Lower lobe of right lung (tissue), 2 donors: ENCODE measurements around the gene PGS1. TPM values are rescaled to one million over a fixed set of nuclear protein-coding genes. Genes with fewer than 3 reads are reported as not detected.
A peak's percentile ranks its signal among the peaks of the same experiment; 100 is the strongest.

Experiments
- ATAC-seq, 2 donors: fragments of 200-7000 bp; cut with Tn5 transposase; one replicate each; pipeline ENCODE4 v1.9.1; 2020 to 2022; ENCODE audit warnings: mild to moderate bottlenecking in 2 of 2, moderate library complexity in 2 of 2
- DNase-seq: peaks from one replicate; pipeline ENCODE4 v3.0.0-alpha.2; 2020
- H3K27ac ChIP-seq: fragments of 200-600 bp; one replicate; pipeline ENCODE4 v1.8.0; 2022
- H3K27me3 ChIP-seq: fragments of 200-600 bp; one replicate; pipeline ENCODE4 v1.8.0; 2022; ENCODE audit warnings: low read depth
- H3K36me3 ChIP-seq: fragments of 200-600 bp; one replicate; pipeline ENCODE4 v1.8.0; 2022; ENCODE audit warnings: mild to moderate bottlenecking
- H3K4me1 ChIP-seq: fragments of 200-600 bp; one replicate; pipeline ENCODE4 v1.8.0; 2022
- H3K4me3 ChIP-seq: fragments of 200-600 bp; one replicate; pipeline ENCODE4 v1.8.0; 2022; ENCODE audit warnings: mild to moderate bottlenecking
- H3K9me3 ChIP-seq: fragments of 200-600 bp; one replicate; pipeline ENCODE4 v1.8.0; 2022
- intact Hi-C: fragments of 100-400 bp; cut with DNase I; formaldehyde crosslinking; loops from one replicate; pipeline ENCODE4 v1.11.0; 2022
- total RNA-seq: library from RNA; stranded (reverse); fragmentation: NEBNext Ultra II Directional; extraction: Animal tissue kit (Norgen Biotek cat#: 25700); gene quantifications from one replicate; pipeline ENCODE4 v1.2.1, GENCODE V29; 2021
- TF ChIP-seq, protein P1 (sequence below): fragments of 200-600 bp; IDR thresholded peaks from one replicate; pipeline ENCODE4 v1.8.0; 2022; ENCODE audit warnings: antibody characterized with exemption, mild to moderate bottlenecking
- donor health status: DM: no; HTN: yes; CAD: no; lungs with severe emphysema.

Gene PGS1
- total RNA-seq, 1 donor from 2014 or later, result 90.9 TPM

- H3K27me3 ChIP-seq, result no peaks in the 10 kb centered on the region
- H3K4me3 ChIP-seq, result no peak overlapping the region
- peak; percentile 77 for DNase-seq
- ATAC-seq, result peak; percentile 29 to 44
- TF ChIP-seq, protein P1, sequence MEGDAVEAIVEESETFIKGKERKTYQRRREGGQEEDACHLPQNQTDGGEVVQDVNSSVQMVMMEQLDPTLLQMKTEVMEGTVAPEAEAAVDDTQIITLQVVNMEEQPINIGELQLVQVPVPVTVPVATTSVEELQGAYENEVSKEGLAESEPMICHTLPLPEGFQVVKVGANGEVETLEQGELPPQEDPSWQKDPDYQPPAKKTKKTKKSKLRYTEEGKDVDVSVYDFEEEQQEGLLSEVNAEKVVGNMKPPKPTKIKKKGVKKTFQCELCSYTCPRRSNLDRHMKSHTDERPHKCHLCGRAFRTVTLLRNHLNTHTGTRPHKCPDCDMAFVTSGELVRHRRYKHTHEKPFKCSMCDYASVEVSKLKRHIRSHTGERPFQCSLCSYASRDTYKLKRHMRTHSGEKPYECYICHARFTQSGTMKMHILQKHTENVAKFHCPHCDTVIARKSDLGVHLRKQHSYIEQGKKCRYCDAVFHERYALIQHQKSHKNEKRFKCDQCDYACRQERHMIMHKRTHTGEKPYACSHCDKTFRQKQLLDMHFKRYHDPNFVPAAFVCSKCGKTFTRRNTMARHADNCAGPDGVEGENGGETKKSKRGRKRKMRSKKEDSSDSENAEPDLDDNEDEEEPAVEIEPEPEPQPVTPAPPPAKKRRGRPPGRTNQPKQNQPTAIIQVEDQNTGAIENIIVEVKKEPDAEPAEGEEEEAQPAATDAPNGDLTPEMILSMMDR, result no peak
- peaks cover 43% of the 10 kb centered on the region for H3K36me3 ChIP-seq
- peak overlapping the region; percentile 1 for H3K27ac ChIP-seq
- intact Hi-C loops, result no loop called here
- H3K9me3 ChIP-seq, result no peaks in the 10 kb centered on the region
- H3K4me1 ChIP-seq, result peaks cover 73% of the 10 kb centered on the region
Observed at GRCh38 chr17:78409191-78409928, 30.9 kb downstream of the PGS1 start.

DNA sequence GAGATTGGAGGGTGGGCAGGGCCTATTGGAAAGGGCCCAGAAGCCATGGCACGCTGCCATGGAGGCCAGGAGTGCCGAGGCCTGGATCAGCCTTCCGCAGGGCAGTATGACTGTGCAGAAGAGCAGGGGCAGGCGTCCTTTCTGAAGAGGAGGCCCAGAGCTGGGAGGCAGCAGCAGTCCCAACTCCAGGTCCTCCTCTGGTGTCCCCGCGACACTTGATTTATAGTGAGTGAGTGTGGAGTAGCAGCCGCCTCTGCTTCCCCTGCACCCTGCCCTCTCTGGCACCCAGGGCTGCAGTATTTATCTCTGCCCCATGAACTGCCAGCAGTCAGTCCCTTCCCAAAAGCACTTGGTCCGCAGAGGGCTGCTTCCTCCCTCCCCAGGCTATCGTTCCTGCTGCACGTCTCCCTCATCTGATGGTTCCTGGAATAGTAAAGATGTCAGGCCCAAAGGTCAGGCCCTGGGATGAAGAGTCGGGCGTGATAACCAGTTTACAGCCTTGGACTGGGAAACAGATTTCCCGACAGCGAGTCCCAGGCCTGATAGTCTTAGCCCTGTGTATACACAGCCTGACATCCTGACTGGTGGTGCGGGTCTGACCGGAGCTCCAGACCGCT, 32.9 kb downstream of the PGS1 start:
- H3K4me1 ChIP-seq, result peaks cover 93% of the 10 kb centered on the region
- H3K36me3 ChIP-seq, result peaks cover 38% of the 10 kb centered on the region
- no peaks in the 10 kb centered on the region for H3K27me3 ChIP-seq
- ATAC-seq (no peak), DNase-seq (no peak)
- no peaks in the 10 kb centered on the region for H3K9me3 ChIP-seq
- TF ChIP-seq, protein P1, result no peak
- H3K4me3 ChIP-seq, result no peak overlapping the region
- intact Hi-C loops, result no loop called here
- H3K27ac ChIP-seq, result peak overlapping the region; percentile 91

DNA sequence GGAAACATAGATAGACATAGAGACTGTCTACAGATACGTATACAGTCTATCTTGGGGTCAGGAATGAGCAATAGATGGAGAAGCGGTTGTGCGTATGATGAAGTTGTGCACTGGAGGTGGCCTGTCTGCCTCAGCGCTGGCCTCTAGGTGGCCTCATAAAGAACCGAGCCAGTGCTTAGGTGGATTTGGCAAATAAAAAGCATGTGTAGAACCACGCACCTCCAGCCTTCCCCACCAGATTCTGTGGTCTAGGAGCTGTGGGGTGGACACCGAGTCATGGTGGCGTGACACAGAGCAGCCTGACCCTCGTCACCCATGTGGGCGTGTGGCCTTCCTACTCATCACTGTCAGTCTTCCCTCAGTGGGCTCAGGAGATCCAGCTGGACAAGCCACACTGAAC, 34.0 kb downstream of the PGS1 start:
- TF ChIP-seq, protein P1, result peak; percentile 45
- H3K9me3 ChIP-seq, result no peaks in the 10 kb centered on the region

DNA sequence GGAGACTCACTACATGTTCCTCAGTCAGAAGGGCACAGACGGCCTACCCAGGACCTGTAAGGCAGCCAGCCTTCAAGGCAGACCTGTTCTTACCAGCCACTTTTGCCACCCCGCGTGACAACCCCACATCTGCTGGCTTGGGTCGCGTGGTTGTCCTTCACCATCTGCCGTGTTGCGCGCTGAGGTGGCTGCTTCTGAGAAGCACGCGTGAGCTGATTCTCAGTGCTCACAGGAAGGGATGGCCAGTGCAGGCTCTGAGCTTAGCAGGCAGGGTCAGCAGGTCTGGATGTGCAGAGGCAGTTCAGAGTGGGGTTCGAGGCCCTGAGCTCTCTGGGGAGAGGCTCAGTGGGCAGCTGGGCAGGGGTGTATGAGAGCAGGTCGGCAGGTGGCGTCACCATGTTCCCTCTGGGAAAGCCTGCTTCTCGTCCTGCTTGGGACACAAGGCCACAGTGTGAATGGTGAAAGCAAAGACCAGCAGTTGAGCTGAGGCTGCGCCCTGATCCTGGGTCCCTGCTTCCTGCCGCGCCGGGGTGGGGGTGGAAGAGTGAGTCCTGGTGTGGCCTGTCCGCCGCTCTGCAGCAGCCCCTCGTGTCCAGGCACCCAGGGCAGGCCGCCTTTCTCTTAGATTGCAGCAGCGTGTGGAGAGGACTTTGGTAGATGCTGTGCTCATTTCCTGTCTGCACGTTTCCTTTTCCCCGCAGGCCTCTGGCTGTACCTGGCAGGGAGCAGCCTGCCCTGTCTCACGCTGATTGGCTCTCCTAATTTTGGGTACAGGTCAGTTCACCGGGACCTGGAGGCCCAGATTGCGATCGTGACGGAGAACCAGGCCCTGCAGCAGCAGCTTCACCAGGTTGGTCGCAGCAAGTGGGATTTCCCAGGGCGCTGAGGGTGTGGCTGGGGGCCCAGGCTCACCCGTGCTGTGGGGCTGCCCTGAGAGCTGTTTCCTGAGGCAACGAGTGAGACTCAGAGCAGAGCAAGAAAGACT, 36.0 kb downstream of the PGS1 start:
- DNase-seq (no peak), ATAC-seq (no peak)
- Histone ChIP-seq H3K27me3 (no peaks in the 10 kb centered on the region), H3K36me3 (peaks cover 29% of the 10 kb centered on the region), H3K4me1 (peaks cover 97% of the 10 kb centered on the region), H3K9me3 (no peaks in the 10 kb centered on the region), H3K27ac (peak overlapping the region; percentile 91), H3K4me3 (no peak overlapping the region)
- TF ChIP-seq, protein P1, result no peak
- intact Hi-C loops, result no loop called here

More for the DNA sequence above, 34.0 kb downstream of the PGS1 start:
- H3K36me3 ChIP-seq, result peaks cover 33% of the 10 kb centered on the region
- peak; percentile 15 to 36 for ATAC-seq
- intact Hi-C loops, result no loop called here
- H3K27ac ChIP-seq, result peak overlapping the region; percentile 91
- DNase-seq, result no peak
- H3K27me3 ChIP-seq, result no peaks in the 10 kb centered on the region
- H3K4me3 ChIP-seq, result no peak overlapping the region
- H3K4me1 ChIP-seq, result peaks cover 96% of the 10 kb centered on the region
